Ascending aorta (tissue), 2 donors: Measurements from ENCODE around the gene UFD1. TPM values are rescaled to one million over a fixed set of nuclear protein-coding genes. Genes with fewer than 3 reads are reported as not detected.
A peak's percentile ranks its signal among the peaks of the same experiment; 100 is the strongest.

Experiments
- DNase-seq, 2 donors: peaks; one replicate each; pipeline ENCODE4 v3.0.0-alpha.2; 2019; ENCODE audit warnings: low spot score in 2 of 2
- H3K27ac ChIP-seq, 2 donors: fragments of 200-600 bp; sonication (generic); one replicate each; pipeline ENCODE4 v1.5.1; 2016 to 2017; ENCODE audit warnings: mild to moderate bottlenecking in 1 of 2
- H3K27me3 ChIP-seq: fragments of 200-600 bp; sonication (generic); one replicate; pipeline ENCODE4 v1.5.1; 2017
- H3K36me3 ChIP-seq, 2 donors: fragments of 200-600 bp; sonication (generic); one replicate each; pipeline ENCODE4 v1.5.1; 2016
- H3K4me1 ChIP-seq, 2 donors: fragments of 200-600 bp; sonication (generic); one replicate each; pipeline ENCODE4 v1.5.1; 2016 to 2017; ENCODE audit warnings: mild to moderate bottlenecking in 1 of 2
- H3K4me3 ChIP-seq, 2 donors: fragments of 200-600 bp; sonication (generic); one replicate each; pipeline ENCODE4 v1.5.1; 2016 to 2017; ENCODE audit warnings: mild to moderate bottlenecking in 1 of 2
- H3K9me3 ChIP-seq, 2 donors: fragments of 200-600 bp; sonication (generic); one replicate each; pipeline ENCODE4 v1.5.1; 2016
- CTCF ChIP-seq, 3 experiments: fragments of 200-600 bp in 2 of 3; fragments of 450-650 bp in 1 of 3; sonication (generic) in 2 of 3; IDR thresholded peaks; one replicate each; pipeline ENCODE4 v1.5.1; 2016 to 2019; ENCODE audit warnings: antibody characterized with exemption in 3 of 3, mild to moderate bottlenecking in 1 of 3, moderate library complexity in 1 of 3
- intact Hi-C: fragments of 100-400 bp; cut with DNase I; formaldehyde crosslinking; loops from one replicate; pipeline ENCODE4 v1.15.1; 2023
- total RNA-seq: library from RNA; depleted of rRNA; stranded (reverse); fragments of >200 nt; gene quantifications from one replicate; pipeline ENCODE4 v1.1.0, GENCODE V29; 2016

Gene UFD1
- total RNA-seq, 1 donor from 2014 or later, result 81.5 TPM

GRCh38 chr22:19506212-19506611 is 27.2 kb upstream of the UFD1 start:
- no peak overlapping the region for H3K27ac ChIP-seq
- peak in 1 of 2 donors; percentile 46 for DNase-seq
- no peak for TF ChIP-seq CTCF (IDR thresholded peaks at IDR 0.05)
- intact Hi-C loops, result no loop called here
- H3K27me3 ChIP-seq, result no peaks in the 10 kb centered on the region
- H3K9me3 ChIP-seq, result no peaks in the 10 kb centered on the region
- no peaks in the 10 kb centered on the region for H3K4me1 ChIP-seq
- no peaks in the 10 kb centered on the region for H3K36me3 ChIP-seq
- no peak overlapping the region for H3K4me3 ChIP-seq

GRCh38 chr22:19505735-19506126 is 26.7 kb upstream of the UFD1 start:
- intact Hi-C loops, result no loop called here
- no peaks in the 10 kb centered on the region for H3K27me3 ChIP-seq
- H3K4me1 ChIP-seq, result no peaks in the 10 kb centered on the region
- H3K4me3 ChIP-seq, result no peak overlapping the region
- no peak for TF ChIP-seq CTCF (IDR thresholded peaks at IDR 0.05)
- H3K9me3 ChIP-seq, result no peaks in the 10 kb centered on the region
- no peak overlapping the region for H3K27ac ChIP-seq
- DNase-seq, result peak in 1 of 2 donors; percentile 30
- H3K36me3 ChIP-seq, result no peaks in the 10 kb centered on the region

GRCh38 chr22:19504900-19505734 is 26.1 kb upstream of the UFD1 start:
- no peaks in the 10 kb centered on the region for H3K4me1 ChIP-seq
- H3K9me3 ChIP-seq, result no peaks in the 10 kb centered on the region
- H3K36me3 ChIP-seq, result no peaks in the 10 kb centered on the region
- DNase-seq, result peak in 1 of 2 donors; percentile 47
- no peak overlapping the region for H3K27ac ChIP-seq
- intact Hi-C loops, result no loop called here
- TF ChIP-seq CTCF (IDR thresholded peaks at IDR 0.05), result no peak
- no peaks in the 10 kb centered on the region for H3K27me3 ChIP-seq
- H3K4me3 ChIP-seq, result no peak overlapping the region

DNA sequence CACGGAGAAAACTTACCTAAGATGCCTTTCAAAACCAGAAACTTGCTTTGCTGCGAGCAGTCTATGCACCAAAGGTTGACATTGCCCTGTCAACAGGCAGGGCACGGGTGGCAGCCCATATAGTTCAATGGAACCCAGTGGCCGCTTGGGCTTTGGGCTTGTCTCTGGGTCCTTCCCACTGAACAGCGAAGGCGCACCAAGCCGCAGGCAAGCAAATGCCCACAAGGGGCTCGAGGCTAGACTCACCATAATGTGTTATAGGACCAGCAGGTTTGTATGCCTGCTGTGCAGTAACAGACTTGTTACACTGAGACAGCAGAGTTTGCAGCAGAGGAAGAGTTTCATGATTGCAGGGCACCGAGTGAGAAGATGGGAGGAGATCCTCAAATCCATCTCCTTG is 24.9 kb upstream of the UFD1 start:
- peak in 1 of 2 donors; percentile 56 for DNase-seq
- Histone ChIP-seq H3K4me1 (no peaks in the 10 kb centered on the region), H3K27ac (no peak overlapping the region)

GRCh38 chr22:19503367-19503766 is 24.4 kb upstream of the UFD1 start:
- no peaks in the 10 kb centered on the region for H3K4me1 ChIP-seq
- no peaks in the 10 kb centered on the region for H3K36me3 ChIP-seq
- intact Hi-C loops, result no loop called here
- no peak overlapping the region for H3K4me3 ChIP-seq
- peak in 1 of 2 donors; percentile 43 for DNase-seq
- H3K9me3 ChIP-seq, result no peaks in the 10 kb centered on the region
- H3K27me3 ChIP-seq, result no peaks in the 10 kb centered on the region
- H3K27ac ChIP-seq, result no peak overlapping the region
- TF ChIP-seq CTCF (IDR thresholded peaks at IDR 0.05), result no peak

More for the DNA sequence above, 24.9 kb upstream of the UFD1 start:
- Histone ChIP-seq H3K36me3 (no peaks in the 10 kb centered on the region), H3K4me3 (no peak overlapping the region), H3K9me3 (no peaks in the 10 kb centered on the region), H3K27me3 (no peaks in the 10 kb centered on the region)
- intact Hi-C loops, result no loop called here
- TF ChIP-seq CTCF (IDR thresholded peaks at IDR 0.05), result no peak
